ENCODE data around the gene PAX4. TPM values are rescaled to one million over a fixed set of nuclear protein-coding genes. Genes with fewer than 3 reads are reported as not detected.

Gene PAX4
- polyA plus RNA-seq, 1 of the 3 experiments (the other 2 are of a cell fraction) = not detected

- Histone ChIP-seq H3K9ac (peak overlapping the region; percentile 90), H3K9me2 (no peaks in the 10 kb centered on the region), H3K4me3 (ENCODE audit: low read depth in 2 of 2, low read length in 1 of 2) (peak overlapping the region; percentile 84 to 95), H3K4me2 (peak overlapping the region; percentile 79), H3K27me3 (ENCODE audit: insufficient read depth) (no peaks in the 10 kb centered on the region), H2AFZ (ENCODE audit: low read depth) (peak overlapping the region; percentile 69; the same call in 1 of the 2 replicates), H3F3A (replicated peaks; ENCODE audit: insufficient read depth) (no peaks in the 10 kb centered on the region), H3K4me1 (ENCODE audit: control insufficient read depth in 1 of 2, insufficient read depth in 2 of 2, low read depth in 1 of 2, low read length in 1 of 2) (peaks cover 21 to 28% of the 10 kb centered on the region in 2 experiments), H3K27ac (ENCODE audit: low read depth in 2 of 2, low read length in 1 of 2) (peak overlapping the region; percentile 77 to 82), H3K36me3 (replicated peaks in 1 of 2; ENCODE audit: control insufficient read depth in 1 of 2, insufficient read depth in 2 of 2, low read length in 1 of 2) (peaks cover 8 to 11% of the 10 kb centered on the region in 2 experiments), H3K79me2 (ENCODE audit: insufficient read depth) (peaks cover 55% of the 10 kb centered on the region), H3K9me3 (no peaks in the 10 kb centered on the region), H4K20me1 (ENCODE audit: insufficient read depth) (peaks cover 45% of the 10 kb centered on the region)
- TF ChIP-seq ELF1 (IDR thresholded peaks at IDR 0.05) = no peak
- TF ChIP-seq MAX (IDR thresholded peaks at IDR 0.05; ENCODE audit: low read depth) = peak; percentile 10; the same call in 1 of the 2 replicates
- TF ChIP-seq REST (IDR thresholded peaks at IDR 0.05; ENCODE audit: low read depth, low read length) = no peak
- TF ChIP-seq RAD21 (IDR thresholded peaks at IDR 0.05; ENCODE audit: low read length) = no peak
- TF ChIP-seq FOXJ3 (CRISPR knock-in tag; IDR thresholded peaks at IDR 0.05) = no peak
- TF ChIP-seq FOSL2 (IDR thresholded peaks at IDR 0.05; ENCODE audit: borderline replicate concordance, low read depth) = no peak
- 0 out of 2 replicates have a peak, but pooled peaks have one; percentile 16 for TF ChIP-seq USF1 (IDR thresholded peaks at IDR 0.05; ENCODE audit: borderline replicate concordance, low read depth)
- no peak for TF ChIP-seq ZBTB33 (IDR thresholded peaks at IDR 0.05; ENCODE audit: borderline replicate concordance, low read depth)
- CTCF ChIA-PET = interaction anchor here (0.8 kb wide), 1 partner anchor 56 kb away, joined by 3 read pairs; no protein-coding TSS in a partner anchor
- 2% methylated on average over 37 of the region's 38 CpGs for WGBS (ENCODE audit: low lambda C conversion rate)
- DNase-seq = no peak
- POLR2A ChIA-PET = interaction anchor here (1.8 kb wide), 1 partner anchor 64 kb away, joined by 5 read pairs; the partner anchor contains the start of gene ARF5
These were observed 34.6 kb upstream of the PAX4 start for GRCh38 chr7:127652333-127653248.
